ENCODE measurements around the gene FAF1. TPM values are rescaled to one million over a fixed set of nuclear protein-coding genes. Genes with fewer than 3 reads are reported as not detected.

Gene FAF1
- total RNA-seq, 4 donors from 2014 or later: 39.7 to 60.6 (median 42.9) TPM

DNA sequence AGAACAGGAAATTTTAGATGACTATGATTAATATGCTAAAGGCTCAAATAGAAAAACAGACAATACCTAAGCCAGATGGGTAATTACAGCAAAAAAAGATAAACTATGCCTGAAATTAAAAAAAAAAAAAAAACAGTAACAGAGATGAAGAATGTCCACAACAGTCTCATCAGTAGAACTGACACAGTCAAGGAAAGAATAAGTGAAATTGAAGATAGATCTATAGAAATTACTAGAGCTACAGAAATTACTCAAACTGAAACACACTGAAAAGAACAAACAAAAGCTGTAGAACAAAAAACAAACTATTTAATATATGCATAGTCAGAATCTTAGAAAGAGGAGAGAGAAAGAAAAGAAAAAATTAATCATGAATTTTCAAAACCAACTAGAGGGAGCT lies 112.8 kb downstream of the FAF1 start:
- Histone ChIP-seq H3K36me3 (no peaks in the 10 kb centered on the region), H3K4me3 (no peak overlapping the region), H3K27ac (replicated peaks in 1 of 4) (no peak overlapping the region), H3K9me3 (peaks cover 0 to 7% (median 0%) of the 10 kb centered on the region in 4 donors), H3K27me3 (no peaks in the 10 kb centered on the region), H3K4me1 (peaks cover 0 to 3% (median under 1%) of the 10 kb centered on the region in 4 donors)
- intact Hi-C loops (cut with DNase I): no loop called here
- TF ChIP-seq, protein P1, sequence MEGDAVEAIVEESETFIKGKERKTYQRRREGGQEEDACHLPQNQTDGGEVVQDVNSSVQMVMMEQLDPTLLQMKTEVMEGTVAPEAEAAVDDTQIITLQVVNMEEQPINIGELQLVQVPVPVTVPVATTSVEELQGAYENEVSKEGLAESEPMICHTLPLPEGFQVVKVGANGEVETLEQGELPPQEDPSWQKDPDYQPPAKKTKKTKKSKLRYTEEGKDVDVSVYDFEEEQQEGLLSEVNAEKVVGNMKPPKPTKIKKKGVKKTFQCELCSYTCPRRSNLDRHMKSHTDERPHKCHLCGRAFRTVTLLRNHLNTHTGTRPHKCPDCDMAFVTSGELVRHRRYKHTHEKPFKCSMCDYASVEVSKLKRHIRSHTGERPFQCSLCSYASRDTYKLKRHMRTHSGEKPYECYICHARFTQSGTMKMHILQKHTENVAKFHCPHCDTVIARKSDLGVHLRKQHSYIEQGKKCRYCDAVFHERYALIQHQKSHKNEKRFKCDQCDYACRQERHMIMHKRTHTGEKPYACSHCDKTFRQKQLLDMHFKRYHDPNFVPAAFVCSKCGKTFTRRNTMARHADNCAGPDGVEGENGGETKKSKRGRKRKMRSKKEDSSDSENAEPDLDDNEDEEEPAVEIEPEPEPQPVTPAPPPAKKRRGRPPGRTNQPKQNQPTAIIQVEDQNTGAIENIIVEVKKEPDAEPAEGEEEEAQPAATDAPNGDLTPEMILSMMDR (IDR thresholded peaks at IDR 0.05): no peak
- TF ChIP-seq EP300 (IDR thresholded peaks at IDR 0.05) (no peak), POLR2A (IDR thresholded peaks at IDR 0.05; ENCODE audit: low read depth) (no peak), POLR2AphosphoS5 (IDR thresholded peaks at IDR 0.05) (no peak)
- no peak for DNase-seq (ENCODE audit: extremely low spot score)

DNA sequence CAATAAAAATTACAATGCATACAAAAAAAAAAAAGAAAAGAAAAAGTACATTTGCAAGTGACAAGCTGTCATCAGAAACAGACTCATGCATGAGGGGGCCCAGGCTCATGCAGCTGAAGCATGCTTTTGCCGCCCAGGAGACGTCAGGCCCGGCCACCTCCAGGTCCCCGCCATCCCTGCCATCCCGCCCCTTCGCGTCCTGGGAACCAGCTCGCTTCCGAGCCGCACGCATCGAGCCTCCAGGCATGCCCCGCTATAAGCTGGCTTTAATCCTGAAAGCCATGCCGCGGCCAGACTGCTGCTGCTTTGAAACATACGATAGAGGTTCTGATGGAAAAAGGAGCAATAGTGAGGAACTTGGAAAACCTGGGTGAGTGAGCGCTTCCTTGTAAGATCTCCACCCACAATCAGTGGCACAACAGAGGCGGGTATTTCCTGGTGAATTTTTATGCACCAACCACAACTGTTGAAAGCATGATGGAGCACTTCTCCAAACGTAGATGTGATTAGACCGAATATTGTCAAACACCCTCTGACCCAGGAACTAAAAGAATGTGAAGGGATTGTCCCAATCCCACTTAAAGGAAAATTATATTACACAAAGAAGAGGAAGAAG lies 113.7 kb downstream of the FAF1 start:
- TF ChIP-seq POLR2A (IDR thresholded peaks at IDR 0.05; ENCODE audit: low read depth) (no peak), EP300 (IDR thresholded peaks at IDR 0.05) (no peak), POLR2AphosphoS5 (IDR thresholded peaks at IDR 0.05) (no peak)
- TF ChIP-seq, protein P1 (IDR thresholded peaks at IDR 0.05): no peak
- 93% methylated on average over 20 of the region's 20 CpGs for WGBS
- no peak for DNase-seq (ENCODE audit: extremely low spot score)

DNA sequence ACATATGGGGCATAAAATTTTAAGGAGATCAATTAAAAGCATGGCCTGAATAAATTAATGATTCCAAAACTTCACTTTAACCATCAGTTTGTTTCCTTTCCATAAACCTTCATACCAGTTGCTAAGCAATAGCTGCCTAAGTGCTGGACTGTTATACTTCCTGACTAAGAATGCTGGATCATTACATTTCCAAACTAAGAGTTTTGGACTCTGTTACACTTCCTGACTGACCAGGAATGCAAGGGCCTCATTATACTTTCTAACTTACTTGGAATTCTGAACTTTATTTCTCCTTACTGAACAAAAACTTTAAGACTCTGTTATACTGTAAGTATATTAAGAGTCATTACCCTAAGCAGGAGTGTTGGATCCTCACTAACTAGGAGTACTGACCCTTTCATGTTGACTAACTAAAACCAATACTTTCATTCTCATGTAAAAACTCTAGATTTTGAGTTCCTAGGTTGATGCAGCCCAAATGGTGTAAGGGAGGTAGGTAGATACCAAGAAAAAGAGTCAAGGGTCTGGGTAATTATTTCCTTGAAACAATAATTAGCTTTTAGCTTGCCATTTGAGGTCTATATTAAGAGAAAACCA lies 118.2 kb downstream of the FAF1 start:
- TF ChIP-seq, protein P1 (IDR thresholded peaks at IDR 0.05): no peak
- no peak for TF ChIP-seq EP300 (IDR thresholded peaks at IDR 0.05)
- TF ChIP-seq POLR2A (IDR thresholded peaks at IDR 0.05; ENCODE audit: low read depth): no peak
- TF ChIP-seq POLR2AphosphoS5 (IDR thresholded peaks at IDR 0.05): no peak
- intact Hi-C loops (cut with DNase I): no loop called here
- Histone ChIP-seq H3K27ac (replicated peaks in 1 of 4) (peak overlapping the region in 2 of 4 donors; percentile 1 to 8), H3K27me3 (no peaks in the 10 kb centered on the region), H3K9me3 (no peaks in the 10 kb centered on the region), H3K4me3 (no peak overlapping the region), H3K36me3 (no peaks in the 10 kb centered on the region), H3K4me1 (peaks cover 8 to 12% (median 10%) of the 10 kb centered on the region in 4 donors)
- DNase-seq (ENCODE audit: extremely low spot score): no peak

More for the DNA sequence above, 113.7 kb downstream of the FAF1 start:
- H3K9me3 ChIP-seq: peaks cover 0 to 7% (median 0%) of the 10 kb centered on the region in 4 donors
- no peak overlapping the region for H3K4me3 ChIP-seq
- peaks cover 7 to 12% (median 9%) of the 10 kb centered on the region in 4 donors for H3K4me1 ChIP-seq
- H3K27ac ChIP-seq (replicated peaks in 1 of 4): no peak overlapping the region
- no peaks in the 10 kb centered on the region for H3K27me3 ChIP-seq
- intact Hi-C loops (cut with DNase I): no loop called here
- no peaks in the 10 kb centered on the region for H3K36me3 ChIP-seq

DNA sequence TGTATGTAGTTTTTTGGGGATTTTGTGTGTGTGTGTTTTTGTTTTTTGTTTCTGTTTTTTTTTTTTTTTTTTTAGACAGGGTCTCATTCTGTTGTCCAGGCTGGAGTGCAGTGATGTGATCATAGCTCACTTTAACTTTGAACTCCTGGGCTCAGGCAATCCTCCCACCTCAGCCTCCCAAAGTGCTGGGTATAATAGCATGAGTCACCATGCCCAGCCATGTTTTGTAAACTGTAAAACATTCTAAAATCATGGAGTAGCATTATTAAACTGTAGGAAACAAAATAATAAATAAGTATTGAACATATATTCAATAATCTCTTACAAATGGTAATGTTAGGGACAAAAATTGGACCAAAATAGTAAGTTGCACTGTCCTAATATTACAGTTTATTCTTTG lies 124.0 kb downstream of the FAF1 start:
- DNase-seq (ENCODE audit: extremely low spot score): no peak
- intact Hi-C loops (cut with DNase I): no loop called here

More for the DNA sequence above, 124.0 kb downstream of the FAF1 start:
- Histone ChIP-seq H3K36me3 (no peaks in the 10 kb centered on the region), H3K27me3 (no peaks in the 10 kb centered on the region), H3K9me3 (no peaks in the 10 kb centered on the region), H3K4me1 (no peaks in the 10 kb centered on the region), H3K4me3 (no peak overlapping the region), H3K27ac (replicated peaks in 1 of 4) (no peak overlapping the region)
- TF ChIP-seq POLR2A (IDR thresholded peaks at IDR 0.05; ENCODE audit: low read depth): no peak
- no peak for TF ChIP-seq EP300 (IDR thresholded peaks at IDR 0.05)
- no peak for TF ChIP-seq POLR2AphosphoS5 (IDR thresholded peaks at IDR 0.05)
- TF ChIP-seq, protein P1 (IDR thresholded peaks at IDR 0.05): no peak

Measured in esophagus muscularis mucosa (tissue), 4 donors.